ENCODE measurements around the gene CRABP2. TPM values are rescaled to one million over a fixed set of nuclear protein-coding genes. Genes with fewer than 3 reads are reported as not detected.

Gene CRABP2
- total RNA-seq, 1 donor from 2014 or later, result 278 TPM

DNA sequence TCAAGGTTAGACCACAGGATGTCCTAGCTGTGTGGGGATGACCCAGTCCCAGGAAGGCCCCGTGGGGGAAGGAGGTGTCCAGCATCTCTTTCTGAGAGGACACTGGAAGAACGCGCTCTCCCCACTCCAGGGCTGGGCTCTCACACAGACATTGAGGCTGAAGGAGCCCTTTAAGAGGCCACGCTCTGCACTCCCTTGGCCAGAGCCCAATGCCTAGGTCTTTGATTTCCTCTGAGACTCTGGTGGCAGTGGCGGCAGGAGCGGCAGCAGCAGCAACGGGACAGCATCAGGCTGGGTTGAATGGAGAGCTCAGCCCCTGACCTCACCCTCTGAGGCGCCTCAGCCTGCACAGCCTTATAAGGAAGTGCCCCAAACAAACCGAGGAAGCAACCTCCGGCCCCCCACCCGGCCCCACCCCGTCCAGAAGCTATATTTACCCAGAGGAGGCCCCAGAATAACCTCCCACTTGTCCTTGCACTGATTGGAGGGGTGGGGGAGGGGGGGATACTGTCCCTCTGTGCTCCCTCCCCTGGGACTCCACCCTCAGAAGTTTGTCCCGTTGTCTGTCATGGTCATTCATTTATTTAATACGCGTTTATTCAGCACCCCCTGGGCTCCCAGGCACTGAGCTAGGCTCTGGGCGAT, 40.5 kb downstream of the CRABP2 start:
- Mint-ChIP-seq H3K4me3 (ENCODE audit: unreplicated experiment) (no peak overlapping the region), H3K36me3 (ENCODE audit: low read depth, unreplicated experiment) (peaks cover 1% of the 10 kb centered on the region), H3K27ac (ENCODE audit: unreplicated experiment) (peak overlapping the region; percentile 88), H3K9me3 (ENCODE audit: unreplicated experiment) (no peaks in the 10 kb centered on the region), H3K27me3 (ENCODE audit: low read depth, unreplicated experiment) (no peaks in the 10 kb centered on the region), H3K4me1 (ENCODE audit: low read depth, unreplicated experiment) (peaks cover 85% of the 10 kb centered on the region)
- Histone ChIP-seq H3K79me2 (ENCODE audit: insufficient read depth, low read length) (no peaks in the 10 kb centered on the region), H3K4me3 (ENCODE audit: insufficient read depth, low read depth, low read length) (peak overlapping the region; percentile 25), H3K36me3 (ENCODE audit: insufficient read depth, low read length) (no peaks in the 10 kb centered on the region), H3K27ac (ENCODE audit: low read depth, low read length) (no peak overlapping the region), H4K20me1 (ENCODE audit: insufficient read depth, low read length) (no peaks in the 10 kb centered on the region), H2AFZ (ENCODE audit: low read depth, low read length) (peak overlapping the region; percentile 27), H3K4me1 (ENCODE audit: insufficient read depth, low read length) (peaks cover 63% of the 10 kb centered on the region), H3K9ac (ENCODE audit: low read length) (peak overlapping the region; percentile 44), H3K4me2 (ENCODE audit: low read length) (peak overlapping the region; percentile 68), H3K27me3 (ENCODE audit: insufficient read depth, low read length) (no peaks in the 10 kb centered on the region), H3K9me3 (ENCODE audit: insufficient read depth, low read depth, low read length) (no peaks in the 10 kb centered on the region)
- TF ChIP-seq, protein P1, sequence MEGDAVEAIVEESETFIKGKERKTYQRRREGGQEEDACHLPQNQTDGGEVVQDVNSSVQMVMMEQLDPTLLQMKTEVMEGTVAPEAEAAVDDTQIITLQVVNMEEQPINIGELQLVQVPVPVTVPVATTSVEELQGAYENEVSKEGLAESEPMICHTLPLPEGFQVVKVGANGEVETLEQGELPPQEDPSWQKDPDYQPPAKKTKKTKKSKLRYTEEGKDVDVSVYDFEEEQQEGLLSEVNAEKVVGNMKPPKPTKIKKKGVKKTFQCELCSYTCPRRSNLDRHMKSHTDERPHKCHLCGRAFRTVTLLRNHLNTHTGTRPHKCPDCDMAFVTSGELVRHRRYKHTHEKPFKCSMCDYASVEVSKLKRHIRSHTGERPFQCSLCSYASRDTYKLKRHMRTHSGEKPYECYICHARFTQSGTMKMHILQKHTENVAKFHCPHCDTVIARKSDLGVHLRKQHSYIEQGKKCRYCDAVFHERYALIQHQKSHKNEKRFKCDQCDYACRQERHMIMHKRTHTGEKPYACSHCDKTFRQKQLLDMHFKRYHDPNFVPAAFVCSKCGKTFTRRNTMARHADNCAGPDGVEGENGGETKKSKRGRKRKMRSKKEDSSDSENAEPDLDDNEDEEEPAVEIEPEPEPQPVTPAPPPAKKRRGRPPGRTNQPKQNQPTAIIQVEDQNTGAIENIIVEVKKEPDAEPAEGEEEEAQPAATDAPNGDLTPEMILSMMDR (IDR thresholded peaks at IDR 0.05; ENCODE audit: insufficient read depth, low read depth, low read length), result no peak
- TF ChIP-seq EZH2 (IDR thresholded peaks at IDR 0.05; ENCODE audit: insufficient read depth, low read length), result no peak
- DNase-seq (ENCODE audit: low read depth), result no peak
- FAIRE-seq, result no peak

DNA sequence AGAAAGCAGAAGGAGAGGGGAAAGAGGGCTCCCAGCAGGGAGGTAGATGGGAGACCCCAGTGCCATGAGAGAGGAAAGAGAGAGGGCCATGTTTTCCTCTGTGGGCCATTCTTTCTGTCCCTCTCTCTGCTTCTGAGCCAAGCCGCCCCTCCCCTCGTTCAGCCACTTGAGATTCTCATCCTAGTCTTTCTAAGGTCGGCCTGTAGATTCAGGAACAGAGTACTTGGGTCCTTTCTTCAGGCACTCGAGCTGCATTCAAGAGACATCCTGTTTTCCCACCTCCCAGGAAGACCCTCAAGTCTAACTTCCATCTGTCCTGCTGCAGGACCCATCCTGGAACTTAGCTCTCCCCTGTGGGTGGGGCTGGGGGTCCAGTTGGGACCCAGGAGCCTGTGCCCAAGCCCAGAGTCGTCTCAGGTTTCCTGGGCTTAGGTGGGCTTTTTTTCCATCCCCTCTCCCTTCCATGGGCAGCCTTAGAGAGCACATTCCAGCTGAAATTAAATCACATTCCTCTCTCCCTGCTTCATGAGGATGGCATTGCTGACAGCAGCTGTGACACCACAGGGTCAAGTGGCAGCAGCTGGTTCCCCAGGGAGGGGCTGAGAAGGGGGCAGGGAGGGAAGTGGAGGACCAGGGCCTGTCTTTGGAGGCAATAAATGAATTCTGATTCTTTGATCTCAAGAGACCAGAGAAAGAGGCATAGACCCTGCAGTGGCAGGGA, 41.2 kb downstream of the CRABP2 start:
- Mint-ChIP-seq H3K36me3 (ENCODE audit: low read depth, unreplicated experiment) (peaks cover 1% of the 10 kb centered on the region), H3K4me3 (ENCODE audit: unreplicated experiment) (no peak overlapping the region)
- H2AFZ ChIP-seq (ENCODE audit: low read depth, low read length), result peak overlapping the region; percentile 27

More for the DNA sequence above, 41.2 kb downstream of the CRABP2 start:
- FAIRE-seq (no peak), DNase-seq (ENCODE audit: low read depth) (no peak)
- TF ChIP-seq EZH2 (IDR thresholded peaks at IDR 0.05; ENCODE audit: insufficient read depth, low read length), result no peak
- TF ChIP-seq, protein P1 (IDR thresholded peaks at IDR 0.05; ENCODE audit: insufficient read depth, low read depth, low read length), result no peak
- Histone ChIP-seq H3K4me3 (ENCODE audit: insufficient read depth, low read depth, low read length) (peak overlapping the region; percentile 25), H3K4me1 (ENCODE audit: insufficient read depth, low read length) (peaks cover 70% of the 10 kb centered on the region), H3K4me2 (ENCODE audit: low read length) (peak overlapping the region; percentile 68), H3K27me3 (ENCODE audit: insufficient read depth, low read length) (no peaks in the 10 kb centered on the region), H3K9me3 (ENCODE audit: insufficient read depth, low read depth, low read length) (no peaks in the 10 kb centered on the region), H4K20me1 (ENCODE audit: insufficient read depth, low read length) (no peaks in the 10 kb centered on the region), H3K9ac (ENCODE audit: low read length) (peak overlapping the region; percentile 44), H3K36me3 (ENCODE audit: insufficient read depth, low read length) (no peaks in the 10 kb centered on the region), H3K27ac (ENCODE audit: low read depth, low read length) (peak overlapping the region; percentile 6), H3K79me2 (ENCODE audit: insufficient read depth, low read length) (no peaks in the 10 kb centered on the region)
- Mint-ChIP-seq H3K4me1 (ENCODE audit: low read depth, unreplicated experiment) (peaks cover 85% of the 10 kb centered on the region), H3K27me3 (ENCODE audit: low read depth, unreplicated experiment) (no peaks in the 10 kb centered on the region), H3K9me3 (ENCODE audit: unreplicated experiment) (no peaks in the 10 kb centered on the region), H3K27ac (ENCODE audit: unreplicated experiment) (peak overlapping the region; percentile 88)

All from astrocyte (in vitro differentiated cells and primary cell).